HG03442 (cell line): ENCODE data around the gene JARID2.
A peak's percentile ranks its signal among the peaks of the same experiment; 100 is the strongest.

ENCODE experiments used
- ATAC-seq: cut with Tn5 transposase; IDR thresholded peaks from one replicate; pipeline ENCODE4 v1.9.1; 2021; ENCODE audit warnings: mild to moderate bottlenecking, moderate library complexity; ENCODE audit not compliant: unreplicated experiment

JARID2 gene

GRCh38 chr6:15391500-15391899 lies 145.6 kb downstream of the JARID2 start:
- no peak for ATAC-seq

- no peak for ATAC-seq
These were observed 146.3 kb downstream of the JARID2 start for GRCh38 chr6:15392182-15392581.

- ATAC-seq, result no peak
These were observed 147.7 kb downstream of the JARID2 start for GRCh38 chr6:15393605-15394004.

- ATAC-seq, result no peak
These were observed 149.2 kb downstream of the JARID2 start for GRCh38 chr6:15395087-15395486.

GRCh38 chr6:15396808-15397207 lies 150.9 kb downstream of the JARID2 start:
- ATAC-seq, result no peak

- peak; percentile 62 for ATAC-seq
These were observed 152.9 kb downstream of the JARID2 start for GRCh38 chr6:15398633-15399275.

GRCh38 chr6:15399641-15400470 lies 154.0 kb downstream of the JARID2 start:
- no peak for ATAC-seq

GRCh38 chr6:15400572-15401004 lies 154.7 kb downstream of the JARID2 start:
- no peak for ATAC-seq

- ATAC-seq, result no peak
These were observed 155.3 kb downstream of the JARID2 start for GRCh38 chr6:15401120-15401519.

- no peak for ATAC-seq
These were observed 155.9 kb downstream of the JARID2 start for GRCh38 chr6:15401769-15402250.

GRCh38 chr6:15402406-15403045 lies 156.7 kb downstream of the JARID2 start:
- ATAC-seq, result no peak

- no peak for ATAC-seq
These were observed 157.4 kb downstream of the JARID2 start for GRCh38 chr6:15403094-15403755.

- ATAC-seq, result no peak
These were observed 158.8 kb downstream of the JARID2 start for GRCh38 chr6:15404685-15404980.

GRCh38 chr6:15405129-15406068 lies 159.5 kb downstream of the JARID2 start:
- ATAC-seq, result no peak

GRCh38 chr6:15406452-15406851 lies 160.6 kb downstream of the JARID2 start:
- ATAC-seq, result no peak

- ATAC-seq, result no peak
These were observed 162.1 kb downstream of the JARID2 start for GRCh38 chr6:15408008-15408407.

- peak; percentile 46 for ATAC-seq
These were observed 162.9 kb downstream of the JARID2 start for GRCh38 chr6:15408758-15409157.

- ATAC-seq, result no peak
These were observed 163.6 kb downstream of the JARID2 start for GRCh38 chr6:15409301-15410125.

GRCh38 chr6:15410126-15410391 lies 164.2 kb downstream of the JARID2 start:
- ATAC-seq, result no peak

GRCh38 chr6:15410752-15411151 lies 164.9 kb downstream of the JARID2 start:
- ATAC-seq, result no peak
